GM19099 (cell line): ENCODE data around the gene RGS3.

ENCODE experiments used
- POLR2A ChIP-seq: IDR thresholded peaks from 3 replicates; pipeline ENCODE4 v1.6.1; 2011; ENCODE audit warnings: low read depth; ENCODE audit not compliant: insufficient read length; ENCODE audit errors: extremely low read depth

Gene RGS3

GRCh38 chr9:113569472-113570060, 106.0 kb downstream of the RGS3 start:
- no peak for TF ChIP-seq POLR2A

- TF ChIP-seq POLR2A: no peak
These were observed 106.6 kb downstream of the RGS3 start for GRCh38 chr9:113570106-113570505.

GRCh38 chr9:113570749-113571711, 107.5 kb downstream of the RGS3 start:
- TF ChIP-seq POLR2A: no peak

DNA sequence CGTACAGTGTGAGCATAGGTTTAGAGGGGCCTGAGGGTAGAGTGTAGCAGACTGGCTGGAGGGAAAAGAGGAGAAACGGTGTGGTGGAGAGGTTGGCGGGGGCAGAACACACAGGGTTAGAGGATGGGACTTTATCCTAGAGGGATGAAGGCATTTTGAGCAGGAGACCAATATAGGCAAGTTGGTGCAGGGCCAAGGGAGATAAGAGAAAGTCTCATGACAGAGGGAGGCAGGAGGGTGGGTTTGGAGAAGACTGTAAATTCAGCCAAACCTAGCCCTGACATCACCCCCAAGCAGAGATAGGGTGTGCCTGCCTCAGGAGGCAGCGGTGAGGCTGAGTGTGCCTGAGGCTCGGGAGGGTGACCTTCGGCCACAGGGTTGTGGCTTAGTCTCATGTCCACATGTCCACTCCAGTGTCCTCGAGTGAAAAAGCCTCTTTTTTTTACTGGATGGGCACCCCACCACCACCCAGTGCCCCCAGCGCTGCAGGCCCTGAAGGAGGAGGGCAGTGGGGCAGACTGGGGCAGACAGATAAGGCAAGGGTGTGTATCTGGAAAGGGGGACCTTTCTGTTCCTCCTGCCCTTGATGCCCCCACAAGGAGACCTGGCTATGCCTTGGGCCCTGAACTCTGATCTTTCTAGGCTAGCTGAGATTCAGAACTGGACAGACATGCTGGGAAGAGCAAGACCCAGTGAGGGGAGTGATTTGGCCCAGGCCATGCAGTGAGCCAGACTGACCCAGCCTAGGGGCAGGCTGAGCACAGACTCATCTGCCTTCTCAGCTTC, 108.7 kb downstream of the RGS3 start:
- no peak for TF ChIP-seq POLR2A

DNA sequence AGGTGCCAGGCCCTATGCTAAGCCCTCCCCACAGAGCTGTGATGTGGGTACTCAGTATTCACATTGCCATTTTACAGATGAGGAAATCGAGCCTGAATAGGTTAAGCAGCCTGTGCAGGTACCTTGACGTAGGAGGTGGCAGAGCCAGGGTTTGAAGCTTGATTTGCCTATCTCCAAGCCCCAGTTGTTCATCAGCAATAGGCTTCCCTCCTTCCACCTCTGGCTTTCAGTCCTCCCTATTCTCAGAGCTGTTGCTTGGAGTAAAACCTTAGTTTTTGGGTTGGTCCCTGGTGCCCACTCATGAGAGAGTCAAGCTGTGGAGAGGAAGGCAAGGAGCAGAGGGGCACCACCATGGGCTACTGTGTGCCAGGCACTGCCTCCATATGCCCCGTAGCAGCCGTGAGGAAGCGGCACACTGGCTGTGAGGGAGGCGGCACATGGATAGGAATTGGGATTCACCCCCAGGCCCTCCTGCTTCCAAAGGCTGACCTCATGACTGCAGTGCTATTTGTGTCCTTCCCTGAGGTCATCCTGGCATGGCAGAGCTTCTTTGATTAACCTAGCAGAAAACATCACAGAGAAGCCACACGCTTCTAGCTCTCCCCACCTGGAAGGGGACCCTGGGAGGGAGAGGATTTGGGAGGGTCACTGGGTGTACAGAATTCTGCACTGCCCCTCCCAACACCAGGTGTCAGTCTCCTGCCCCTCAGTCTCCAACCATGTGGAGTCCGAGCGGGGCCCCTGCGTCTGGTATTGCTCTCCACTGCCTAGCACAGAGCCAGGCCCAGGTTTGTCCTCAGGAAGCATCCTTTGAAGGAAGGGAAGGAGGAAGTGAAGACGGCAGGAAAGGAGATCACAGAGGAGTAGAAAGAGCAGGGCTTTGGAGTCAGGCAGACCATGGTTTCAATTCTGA, 109.8 kb downstream of the RGS3 start:
- no peak for TF ChIP-seq POLR2A

- TF ChIP-seq POLR2A: no peak
These were observed 110.4 kb downstream of the RGS3 start for GRCh38 chr9:113573959-113574352.

DNA sequence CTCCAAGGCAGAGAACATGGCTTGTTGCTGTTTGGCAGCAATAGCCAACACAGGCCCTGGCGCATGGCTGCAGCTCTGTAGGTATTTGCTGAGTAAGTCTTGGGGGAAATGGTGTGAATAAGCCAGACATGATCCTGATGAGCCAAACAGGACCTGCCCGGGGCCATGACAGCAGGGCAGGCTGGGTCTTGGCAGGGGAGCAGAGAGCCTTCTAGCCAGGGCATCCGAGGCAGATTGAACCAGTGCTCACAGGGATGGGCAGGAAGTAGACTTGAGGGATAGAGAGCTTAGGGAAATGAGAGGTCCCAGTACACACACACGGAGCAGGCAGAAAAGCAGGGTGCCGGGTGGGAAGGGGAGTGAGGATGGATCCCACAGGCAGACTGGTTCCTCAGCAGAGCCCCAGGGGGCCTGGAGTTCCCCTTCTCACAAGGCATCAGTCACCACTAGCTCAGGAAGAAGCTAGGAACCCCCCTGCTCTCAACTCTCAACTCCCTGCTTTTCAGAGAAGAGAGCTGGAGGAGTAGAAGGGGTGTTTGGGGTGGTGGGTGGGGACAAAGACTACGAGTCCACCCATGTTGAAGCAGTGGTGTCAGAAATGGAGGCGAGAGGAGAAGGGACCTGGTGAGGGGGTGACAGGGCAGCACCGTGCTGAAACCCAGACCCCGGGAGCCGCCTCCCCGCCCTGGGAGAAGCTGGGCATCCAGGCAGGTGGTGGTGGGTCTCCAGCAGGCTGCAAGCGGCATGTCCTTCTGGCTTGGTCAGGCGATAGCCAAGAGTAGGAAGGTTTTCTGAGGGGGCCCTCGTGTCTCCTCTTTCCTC, 111.1 kb downstream of the RGS3 start:
- TF ChIP-seq POLR2A: no peak

DNA sequence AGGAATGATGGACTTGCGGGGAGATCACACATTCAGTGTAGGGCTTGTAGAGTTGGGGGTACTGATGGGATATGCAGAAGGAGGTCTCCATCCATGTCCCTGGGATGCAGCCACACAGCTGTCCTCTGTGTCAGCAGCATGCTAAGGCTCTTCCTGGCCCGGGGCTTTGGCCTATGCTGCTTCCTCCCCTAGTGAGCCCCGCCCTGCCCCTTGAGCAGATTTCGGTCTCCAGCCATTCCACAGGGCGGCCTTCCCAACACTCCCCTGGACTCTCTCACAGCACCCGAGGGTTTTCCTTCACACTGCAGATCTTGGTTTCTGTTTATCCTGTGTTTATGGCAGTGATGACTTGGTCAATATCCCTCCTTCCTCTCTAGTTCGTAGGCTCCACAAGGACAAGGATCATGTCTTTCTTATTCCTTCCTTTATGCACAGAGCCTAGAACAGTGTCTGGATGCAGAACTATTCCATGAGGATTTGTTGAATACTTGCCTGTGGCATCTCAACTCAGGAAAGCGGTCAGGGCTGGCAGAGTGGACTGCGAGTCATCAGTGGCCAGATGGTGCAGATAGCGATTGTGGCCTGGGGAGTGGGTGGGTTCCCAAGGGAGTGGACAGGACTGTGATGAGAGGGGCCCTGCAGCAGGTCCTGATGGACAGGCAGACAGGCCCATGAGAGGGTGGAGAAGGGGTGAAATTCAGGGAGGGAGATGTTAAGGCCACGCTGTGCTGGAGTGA, 114.2 kb downstream of the RGS3 start:
- TF ChIP-seq POLR2A: no peak

DNA sequence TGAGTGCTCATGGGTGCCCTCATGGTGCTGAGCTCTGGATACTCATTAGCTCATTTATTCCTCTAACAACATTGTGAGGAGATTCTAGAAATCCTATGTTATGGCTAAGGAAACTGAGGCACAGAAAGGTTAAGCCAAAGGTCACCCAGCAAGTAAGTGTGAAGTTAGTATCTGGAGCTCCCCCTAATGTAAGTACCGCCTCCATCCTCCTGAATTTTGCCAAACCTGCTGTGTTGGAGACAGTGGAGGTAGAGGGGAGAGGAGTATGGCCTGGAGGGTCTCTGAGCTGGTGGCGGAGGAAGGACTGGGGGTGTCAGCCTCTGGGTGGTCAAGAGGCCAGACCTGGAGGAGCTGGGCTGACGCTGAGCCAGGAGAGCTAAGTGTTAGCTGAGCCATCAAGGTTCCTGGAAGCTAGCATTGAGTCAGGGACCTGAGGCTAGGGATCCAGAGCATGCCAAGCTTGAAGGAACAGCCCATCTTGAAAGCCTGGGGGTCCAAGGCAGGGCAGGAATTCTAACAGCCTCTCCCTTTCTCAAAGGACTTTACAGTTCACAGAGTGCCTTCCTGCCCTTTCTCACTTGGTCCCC, 114.8 kb downstream of the RGS3 start:
- TF ChIP-seq POLR2A: no peak

GRCh38 chr9:113578882-113579282, 115.4 kb downstream of the RGS3 start:
- TF ChIP-seq POLR2A: peak; percentile 20

GRCh38 chr9:113579283-113580040, 115.9 kb downstream of the RGS3 start:
- no peak for TF ChIP-seq POLR2A
